Amniotic epithelial cell (primary cell): ENCODE data around the gene POLR2J2.
"Not testable (repeated sequence)": the region's sequence is repeated elsewhere in the genome, so short reads cannot be mapped to it uniquely, and the experiment has no call there.

Source experiments
- DNase-seq: peaks from one replicate; pipeline ENCODE4 v3.0.0-alpha.2; 2010; ENCODE audit warnings: low read depth

Gene POLR2J2

DNA sequence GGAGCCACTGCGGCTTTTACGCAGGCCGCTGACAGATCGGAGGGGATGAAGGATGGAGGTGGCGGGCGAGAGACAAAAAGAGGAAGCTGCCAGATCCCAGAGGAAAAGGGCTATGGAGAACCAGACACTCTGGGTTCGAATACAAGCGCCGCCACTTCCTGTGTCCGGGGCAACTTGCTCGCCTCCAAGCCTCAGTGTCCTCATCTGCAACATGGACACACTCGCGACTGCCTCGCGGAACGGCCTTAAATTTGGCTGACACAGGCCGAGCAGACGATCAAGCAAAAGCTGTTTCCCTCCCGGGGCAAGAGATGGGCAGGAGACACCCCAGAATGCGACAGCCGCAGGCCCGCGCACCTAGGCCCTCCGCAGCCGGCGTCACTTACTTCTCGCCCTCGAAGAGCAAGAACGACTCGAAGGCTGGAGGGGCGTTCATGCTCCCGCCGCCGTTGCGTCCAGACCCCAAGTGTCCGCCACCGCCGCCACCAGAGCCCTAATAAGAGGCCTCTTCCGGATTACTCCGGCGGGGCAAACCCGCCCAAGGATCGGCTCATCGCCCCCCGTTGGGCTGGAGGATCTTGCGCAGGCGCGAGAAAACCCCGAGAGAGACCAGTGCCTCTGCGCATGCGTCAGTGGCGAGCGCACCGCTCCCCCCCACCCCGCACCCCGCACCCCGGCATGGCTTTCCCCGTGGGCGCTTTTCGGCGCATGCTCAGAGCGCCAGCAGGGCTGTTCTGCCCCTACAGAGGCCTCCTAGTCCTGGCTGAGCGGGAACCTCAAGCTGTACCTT, at the start of gene POLR2J2:
Gene POLR2J2 (minus strand): TSS at position 498 of the 790 bp plus-strand sequence. CDS start 62 bp downstream, at position 436.
- peak; percentile 67 for DNase-seq

- peak; percentile 10 for DNase-seq
These were observed 47.0 kb upstream of the POLR2J2 start for GRCh38 chr7:102718491-102718890.

DNA sequence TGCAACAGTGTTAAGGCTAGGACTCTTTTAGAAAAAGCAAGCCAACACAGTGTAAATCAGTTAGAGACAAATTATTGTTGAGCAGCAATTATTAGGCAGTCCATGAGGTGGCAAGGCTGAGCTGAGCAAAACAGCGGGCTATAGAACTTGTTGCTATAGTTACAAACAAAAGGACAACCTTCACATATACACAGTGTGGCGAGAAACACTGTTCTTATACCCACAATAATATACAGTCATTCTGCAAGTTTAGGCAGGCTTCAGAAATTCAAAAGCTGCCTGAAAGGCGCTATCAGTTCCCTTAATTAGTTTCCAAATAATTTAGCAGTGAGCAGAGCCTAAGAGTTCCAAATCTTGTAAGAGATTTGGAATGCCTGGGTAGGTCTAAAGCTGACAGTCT, 44.3 kb upstream of the POLR2J2 start:
- not testable (repeated sequence) for DNase-seq

- DNase-seq: not testable (repeated sequence)
These were observed 43.5 kb upstream of the POLR2J2 start for GRCh38 chr7:102714774-102715522.

DNA sequence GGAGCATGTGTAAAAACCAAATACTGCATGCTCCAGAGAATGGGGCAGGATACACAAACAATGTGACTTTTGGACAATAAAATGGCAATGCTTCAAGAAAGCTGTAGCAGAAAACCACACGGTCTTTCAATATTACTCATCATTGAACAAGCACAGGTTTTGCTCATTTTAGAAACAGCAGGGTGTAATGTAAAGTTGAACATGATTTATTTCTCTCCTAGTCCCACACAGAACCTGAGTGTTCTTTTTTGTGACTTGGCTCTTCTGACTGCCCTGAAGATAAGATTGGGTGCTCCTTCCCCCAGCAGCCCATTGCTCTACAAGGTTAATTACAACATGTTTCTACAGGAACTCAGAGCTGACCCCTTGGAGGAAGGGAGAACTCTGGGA, 42.2 kb upstream of the POLR2J2 start:
- not testable (repeated sequence) for DNase-seq

GRCh38 chr7:102713011-102713690, 41.7 kb upstream of the POLR2J2 start:
- peak; percentile 0 for DNase-seq

DNA sequence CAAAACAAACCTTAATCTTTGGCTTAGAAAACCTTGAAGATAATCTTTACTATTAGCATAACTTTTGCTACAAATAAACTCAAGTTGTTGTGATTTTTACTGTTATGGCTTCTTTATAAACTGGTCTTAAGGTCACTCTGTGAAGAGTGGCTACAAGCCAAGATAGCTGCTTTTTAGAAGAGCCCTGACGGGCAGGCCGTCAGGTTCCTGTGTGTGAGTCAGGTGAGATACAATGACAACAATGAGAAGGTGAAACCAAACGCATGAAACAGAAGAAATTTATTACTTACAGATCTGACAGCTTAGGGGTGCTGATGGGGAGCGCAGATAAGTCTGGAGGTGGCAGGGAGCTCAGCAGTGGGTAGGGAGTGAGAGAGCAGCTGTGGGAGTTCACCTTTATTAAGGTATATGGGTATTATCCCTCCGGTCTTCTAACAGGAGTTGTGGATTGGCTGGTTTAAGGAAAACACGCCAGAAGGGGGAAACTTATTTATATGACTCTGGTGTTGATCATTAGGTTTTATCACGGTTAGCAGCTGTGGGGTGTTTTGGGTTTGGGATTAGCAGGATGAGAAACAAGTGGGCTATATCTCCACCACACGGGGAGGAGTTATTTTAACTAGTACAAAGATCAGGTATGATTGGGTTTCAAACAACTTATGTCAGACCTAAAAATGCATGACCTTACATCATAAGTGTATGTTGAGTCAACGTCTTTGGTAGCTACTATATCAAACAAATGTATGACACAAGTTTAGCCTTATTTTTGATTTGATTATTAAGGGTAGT, 27.7 kb upstream of the POLR2J2 start:
- not testable (repeated sequence) for DNase-seq

DNA sequence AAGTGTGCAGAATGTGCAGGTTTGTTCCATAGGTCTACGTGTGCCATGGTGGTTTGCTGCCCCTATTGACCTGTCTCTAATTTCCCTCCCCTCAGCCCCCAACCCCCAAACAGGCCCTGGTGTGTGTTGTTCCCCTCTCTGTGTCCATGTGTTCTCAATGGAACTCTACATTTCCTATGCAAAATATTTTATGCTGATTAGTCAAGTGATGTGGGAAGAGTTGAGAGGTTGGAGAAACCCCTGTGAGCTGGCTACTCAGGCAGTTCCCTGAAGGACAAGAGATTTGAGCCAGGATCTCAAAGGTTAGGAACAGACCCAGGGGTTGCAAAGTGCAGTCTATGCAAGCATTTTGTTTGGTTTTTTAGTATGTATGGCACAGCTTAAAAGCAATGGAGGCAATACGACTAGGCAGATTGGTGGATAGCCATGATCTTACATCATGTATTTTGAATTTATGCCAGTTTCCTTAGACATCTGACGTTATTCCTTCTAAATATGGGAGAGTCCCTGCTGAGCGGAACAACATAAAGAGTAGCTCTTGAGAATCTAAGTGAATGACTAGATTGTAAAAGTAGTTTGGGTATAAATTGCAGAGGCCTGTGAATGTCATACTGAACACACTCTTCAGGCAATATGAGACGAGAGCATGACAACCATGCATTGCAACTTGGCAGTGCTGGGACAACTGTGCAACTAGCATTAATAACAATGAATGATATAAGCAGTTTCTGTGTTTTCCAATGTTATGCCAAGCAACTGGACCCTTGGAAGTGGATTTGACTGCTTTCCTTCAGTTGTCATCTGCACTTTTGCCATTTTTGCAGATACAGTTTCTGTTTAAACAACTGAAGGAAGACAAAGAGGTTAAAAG, 26.4 kb upstream of the POLR2J2 start:
- not testable (repeated sequence) for DNase-seq

- not testable (repeated sequence) for DNase-seq
These were observed 24.5 kb upstream of the POLR2J2 start for GRCh38 chr7:102696009-102696408.

DNA sequence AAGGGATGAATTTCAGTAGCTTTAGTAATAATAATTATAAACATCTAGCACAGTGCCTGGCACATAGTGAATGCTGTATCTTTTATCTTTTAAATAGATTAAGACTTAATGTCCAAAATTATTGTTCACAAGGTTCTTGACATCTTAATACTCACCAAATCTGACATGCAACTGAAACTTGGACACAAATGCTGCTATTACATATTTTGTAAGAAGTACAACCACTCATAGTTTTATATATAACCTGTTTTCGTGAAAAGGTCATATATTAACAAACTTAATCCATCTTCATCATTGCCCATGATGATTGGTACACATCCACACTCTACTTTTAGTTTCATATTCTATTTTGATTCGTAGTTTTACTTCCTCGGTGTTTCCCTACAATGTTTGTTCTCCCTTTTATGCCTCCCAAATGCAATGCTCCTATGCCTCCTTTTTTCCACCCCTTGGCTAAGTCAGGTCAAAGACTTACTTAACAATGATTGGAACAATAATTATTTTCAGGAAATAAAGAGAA, 23.6 kb upstream of the POLR2J2 start:
- not testable (repeated sequence) for DNase-seq

- DNase-seq: not testable (repeated sequence)
These were observed 22.5 kb upstream of the POLR2J2 start for GRCh38 chr7:102694008-102694407.

- not testable (repeated sequence) for DNase-seq
These were observed 19.1 kb upstream of the POLR2J2 start for GRCh38 chr7:102690602-102691001.

DNA sequence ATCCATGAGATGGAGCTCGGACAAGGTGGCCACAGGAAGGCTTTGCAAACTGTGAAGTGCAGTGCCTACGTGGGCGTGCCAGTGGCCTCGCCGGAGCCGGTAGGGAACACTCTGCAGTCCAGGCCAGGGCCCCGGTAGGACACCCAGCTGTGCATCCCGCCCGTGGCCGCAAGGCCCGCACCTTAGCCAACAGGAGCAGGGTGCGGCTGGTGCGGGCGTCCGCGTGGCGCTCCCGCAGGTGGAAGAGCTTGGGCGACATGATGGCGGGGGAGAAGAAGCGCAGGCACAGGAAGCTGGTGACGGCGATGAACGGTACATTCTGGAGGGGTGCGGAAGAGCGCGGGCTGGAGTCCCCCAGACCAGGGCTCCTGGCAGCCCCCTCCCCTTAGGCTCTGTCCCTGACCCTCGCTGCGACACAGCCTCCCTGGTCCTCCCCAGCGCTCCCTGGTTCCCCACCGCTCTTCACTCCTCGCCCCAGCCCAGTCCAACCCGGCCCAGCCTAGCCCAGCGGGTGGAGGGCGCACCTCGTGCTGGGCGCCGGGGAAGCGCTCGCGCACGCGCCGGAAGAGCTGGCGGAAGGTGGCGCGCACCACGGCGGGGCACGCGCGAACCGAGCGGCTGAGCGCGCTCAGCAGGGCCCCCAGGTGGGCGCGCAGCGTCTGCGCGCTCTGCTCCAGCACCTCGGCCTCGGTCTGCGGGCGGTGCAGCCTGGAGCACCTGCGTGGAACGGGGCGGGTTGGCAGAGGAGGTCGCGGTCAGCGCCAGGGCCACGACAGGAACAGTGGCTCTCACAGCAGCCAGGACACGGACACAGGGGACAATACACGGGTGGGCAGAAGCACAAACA, 18.2 kb upstream of the POLR2J2 start:
- not testable (repeated sequence) for DNase-seq

GRCh38 chr7:102688299-102689036, 17.0 kb upstream of the POLR2J2 start:
- not testable (repeated sequence) for DNase-seq

DNA sequence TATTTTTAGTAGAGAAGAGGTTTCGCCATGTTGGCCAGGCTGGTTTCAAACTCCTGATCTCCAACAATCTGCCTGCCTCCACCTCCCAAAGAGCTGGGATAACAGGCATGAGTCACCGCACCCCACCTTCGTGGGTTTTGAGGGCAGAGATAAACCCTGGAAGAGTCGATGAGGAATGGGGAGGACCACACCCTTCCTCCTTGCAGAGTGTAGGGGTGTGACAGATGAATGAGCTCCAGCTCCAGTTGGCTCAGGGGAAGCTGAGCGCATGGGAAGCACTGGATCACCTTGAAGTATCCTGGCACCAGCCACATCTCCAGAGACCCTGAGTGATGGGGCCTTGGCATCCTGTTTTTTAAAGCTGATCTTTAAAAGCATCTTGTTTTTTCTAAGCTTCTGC, 11.1 kb upstream of the POLR2J2 start:
- not testable (repeated sequence) for DNase-seq

DNA sequence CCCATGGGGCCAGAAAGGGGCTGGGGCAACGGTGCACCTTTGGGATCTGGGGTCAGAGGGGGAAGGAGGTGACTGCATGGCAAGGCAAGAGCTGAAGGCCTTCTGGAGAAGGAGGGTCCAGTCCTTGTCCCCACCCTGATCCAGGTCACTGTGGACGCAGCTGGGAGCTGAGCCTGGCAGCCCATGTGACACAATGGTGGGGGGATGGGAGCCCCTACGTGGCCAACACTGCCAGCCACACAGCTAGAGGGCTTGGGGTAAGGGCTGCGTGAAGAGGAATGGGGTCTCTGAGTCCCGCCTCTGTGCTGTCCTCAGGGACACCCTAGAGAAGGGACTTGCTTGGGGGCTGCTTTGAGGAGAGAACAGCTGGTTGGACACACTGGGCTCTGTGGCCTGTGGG, 9.3 kb upstream of the POLR2J2 start:
- not testable (repeated sequence) for DNase-seq

DNA sequence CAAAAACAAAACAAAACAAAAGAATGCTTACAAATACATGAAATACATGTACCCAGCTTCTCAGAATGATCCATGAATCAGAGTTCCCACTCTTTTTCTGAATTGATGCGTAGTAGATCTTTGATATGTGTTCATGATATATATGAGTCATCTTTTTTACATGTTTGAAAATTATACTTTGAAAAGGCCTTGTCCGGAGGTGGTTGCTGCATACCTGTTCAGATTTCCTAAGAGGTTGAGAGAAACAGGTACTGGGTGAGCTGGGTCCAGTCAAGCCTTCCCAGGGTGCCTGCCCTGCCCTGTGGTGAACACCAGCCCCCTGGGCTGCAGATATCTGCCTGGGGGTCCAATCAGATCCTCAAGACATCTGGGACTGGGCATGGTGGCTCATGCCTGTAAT, 4.1 kb upstream of the POLR2J2 start:
- not testable (repeated sequence) for DNase-seq

GRCh38 chr7:102673447-102674067, 2.1 kb upstream of the POLR2J2 start:
- not testable (repeated sequence) for DNase-seq
